Urinary bladder (tissue), 4 donors: Measurements from ENCODE around the gene STRAP. TPM values are rescaled to one million over a fixed set of nuclear protein-coding genes. Genes with fewer than 3 reads are reported as not detected.
"Not testable (repeated sequence)": the region's sequence is repeated elsewhere in the genome, so short reads cannot be mapped to it uniquely, and the experiment has no call there.

ENCODE experiments used
- DNase-seq: peaks from one replicate; pipeline ENCODE4 v3.0.0-alpha.2; 2015; ENCODE audit errors: extremely low spot score
- H3K27ac ChIP-seq: one replicate; pipeline ENCODE4 v1.5.1; 2013; ENCODE audit warnings: low read depth, mild to moderate bottlenecking, moderate library complexity
- H3K36me3 ChIP-seq: one replicate; pipeline ENCODE4 v1.6.1; 2013; ENCODE audit warnings: mild to moderate bottlenecking, moderate library complexity; ENCODE audit not compliant: insufficient read depth
- H3K4me1 ChIP-seq: one replicate; pipeline ENCODE4 v1.6.1; 2013; ENCODE audit warnings: mild to moderate bottlenecking, moderate library complexity; ENCODE audit not compliant: insufficient read depth
- H3K4me3 ChIP-seq: one replicate; pipeline ENCODE4 v1.5.1; 2013; ENCODE audit warnings: low read depth, low read length
- WGBS: extraction: QIAGEN DNeasy Blood & Tissue Kit; methylation state at CpG from one replicate; pipeline ENCODE4 v1.1.7; 2013; 5-methylcytosine and 5-hydroxymethylcytosine counted together
- polyA plus RNA-seq: library from polyadenylated mRNA; stranded (reverse); fragments of 200-250 nt; gene quantifications from one replicate; pipeline ENCODE4 v1.2.3, GENCODE V29; 2013
- total RNA-seq: library from RNA; depleted of rRNA; stranded (reverse); fragments of >200 nt; gene quantifications from one replicate; pipeline ENCODE4 v1.2.3, GENCODE V29; 2014
- donor health status: healthy with polysubstance abuse.
- donor health status: healthy.

STRAP gene
- total and polyA plus RNA-seq, 2 donors, result 62.3 to 80.7 TPM

DNA sequence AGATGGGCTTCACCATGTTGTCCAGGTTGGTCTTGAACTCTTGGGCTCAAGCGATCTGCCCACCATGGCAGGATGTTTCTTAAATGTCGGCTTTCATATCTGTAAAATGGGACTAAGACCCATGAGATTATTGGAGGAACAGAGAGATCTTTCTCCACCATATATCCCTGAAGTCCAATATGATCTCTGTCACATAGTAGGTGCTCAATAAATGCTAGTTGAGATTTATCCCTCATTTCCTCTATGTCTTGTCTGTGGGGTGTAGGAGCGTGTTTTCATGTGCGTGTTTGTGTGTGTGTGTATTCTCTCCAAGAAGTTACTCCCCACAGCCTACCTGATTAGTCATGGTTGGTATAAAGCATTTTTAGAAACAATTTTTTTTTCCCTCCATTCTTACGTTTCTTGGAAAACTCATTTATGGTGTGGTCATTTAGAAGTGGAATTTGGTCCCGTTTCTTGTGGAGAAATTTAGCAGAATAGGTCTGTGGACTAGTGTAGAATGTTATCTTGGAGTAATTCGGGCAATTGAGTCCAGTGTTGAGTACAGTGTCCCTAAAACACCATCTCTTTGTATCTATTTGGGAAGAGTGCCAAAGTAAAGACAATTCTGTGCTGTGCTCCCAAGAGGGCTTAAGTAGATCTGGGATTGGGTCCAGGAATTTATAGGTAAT is 4.3 kb downstream of the STRAP start:
- Histone ChIP-seq H3K4me3 (no peak overlapping the region), H3K27ac (no peak overlapping the region), H3K36me3 (no peaks in the 10 kb centered on the region), H3K4me1 (peaks cover 2% of the 10 kb centered on the region)
- no peak for DNase-seq
- 87% methylated on average over 7 of the region's 7 CpGs for WGBS

DNA sequence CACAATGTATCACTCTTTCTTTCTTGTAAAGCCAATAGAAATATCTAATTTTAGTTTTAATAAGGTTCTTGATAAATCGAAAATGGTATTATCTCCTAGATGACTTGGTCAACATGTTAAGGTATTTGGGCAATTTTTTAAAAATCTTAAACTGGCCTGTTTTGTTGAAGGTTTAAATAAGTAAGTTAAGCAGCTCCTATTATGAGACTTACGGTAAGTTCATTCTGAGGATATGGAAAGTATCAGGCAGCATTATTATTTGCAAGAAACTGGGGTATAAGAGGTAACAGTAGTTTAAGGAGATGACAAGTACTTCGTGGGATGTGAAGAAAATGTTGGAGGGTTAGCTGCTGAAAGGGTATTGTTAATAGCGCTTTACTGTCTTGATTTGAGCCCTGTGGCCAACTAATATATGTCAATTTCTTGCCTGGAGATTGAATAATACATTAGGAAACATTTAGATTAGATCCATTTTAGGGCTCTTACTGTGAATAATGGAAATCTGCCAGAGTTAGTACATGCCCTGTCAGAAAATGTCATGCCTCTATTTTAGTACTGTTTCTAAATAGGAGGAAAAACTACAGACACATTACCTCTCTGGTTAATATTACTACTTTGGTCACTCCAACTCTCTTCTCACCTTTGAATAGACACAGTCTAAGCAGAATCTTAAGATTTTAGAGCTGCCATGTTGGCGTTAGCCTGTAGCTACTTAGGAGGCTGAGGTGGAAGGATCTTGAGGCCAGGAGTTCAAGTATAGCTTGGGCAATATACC is 5.0 kb downstream of the STRAP start:
- H3K4me3 ChIP-seq, result no peak overlapping the region
- peaks cover 2% of the 10 kb centered on the region for H3K4me1 ChIP-seq
- WGBS, result 81% methylated on average over 5 of the region's 5 CpGs
- DNase-seq, result no peak
- H3K36me3 ChIP-seq, result no peaks in the 10 kb centered on the region
- H3K27ac ChIP-seq, result no peak overlapping the region

DNA sequence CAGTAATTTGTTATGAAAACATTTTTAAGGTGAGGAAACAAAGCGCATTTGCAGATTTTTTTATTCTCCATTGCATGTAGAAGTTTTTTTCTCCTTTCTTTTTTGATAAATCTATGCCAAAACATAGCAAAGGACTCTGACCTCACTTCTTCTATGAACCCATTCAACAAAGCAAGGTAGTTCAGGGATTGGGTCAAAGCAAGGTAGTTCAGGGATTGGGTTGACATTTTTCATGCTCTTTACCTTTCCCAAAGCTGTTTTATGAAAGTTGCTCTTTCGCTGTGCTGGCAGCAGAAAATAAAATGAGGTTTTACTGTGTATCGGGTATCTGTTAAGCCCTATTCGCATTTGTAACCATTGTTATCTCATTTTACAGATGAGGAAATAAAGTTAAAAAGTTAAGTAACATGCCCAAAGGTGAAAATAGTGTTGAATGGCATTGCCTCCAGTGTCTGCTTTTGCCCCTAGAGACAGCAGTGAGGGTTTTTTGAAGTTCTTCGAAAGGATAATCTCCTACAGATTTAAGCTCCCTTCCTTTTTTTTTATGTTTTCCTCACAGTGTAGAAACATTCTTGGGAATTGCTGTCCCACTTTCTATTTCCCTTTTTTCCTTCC is 10.6 kb downstream of the STRAP start:
- Histone ChIP-seq H3K36me3 (peaks cover 3% of the 10 kb centered on the region), H3K27ac (no peak overlapping the region), H3K4me1 (no peaks in the 10 kb centered on the region), H3K4me3 (no peak overlapping the region)
- no peak for DNase-seq
- WGBS, result 90% methylated on average over 5 of the region's 5 CpGs

DNA sequence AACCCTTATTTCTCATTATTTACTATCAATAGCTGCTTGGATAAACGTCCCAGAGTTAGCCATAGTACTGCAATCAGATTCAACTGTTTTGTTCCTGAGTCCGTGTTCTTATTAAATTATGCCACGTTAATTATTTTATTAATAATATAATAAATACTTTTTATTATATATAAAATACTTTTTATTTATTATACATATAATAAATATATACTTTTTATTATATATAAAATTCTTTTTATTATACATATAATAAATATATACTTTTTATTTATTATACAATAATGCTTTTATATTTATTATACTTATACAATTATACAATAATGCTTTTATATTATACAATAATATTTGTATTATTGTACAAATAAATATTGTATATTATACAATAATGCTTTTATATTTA is 11.1 kb downstream of the STRAP start:
- no peak overlapping the region for H3K4me3 ChIP-seq
- no peak for DNase-seq
- 82% methylated on average over 3 of the region's 3 CpGs for WGBS
- H3K27ac ChIP-seq, result no peak overlapping the region
- no peaks in the 10 kb centered on the region for H3K4me1 ChIP-seq
- peaks cover 5% of the 10 kb centered on the region for H3K36me3 ChIP-seq

- 98% methylated on average over 1 of the region's 1 CpG for WGBS
- H3K36me3 ChIP-seq, result peaks cover 8% of the 10 kb centered on the region
- DNase-seq, result no peak
These were observed 14.7 kb downstream of the STRAP start for GRCh38 chr12:15896867-15897266.

GRCh38 chr12:15897433-15897832 is 15.2 kb downstream of the STRAP start:
- Histone ChIP-seq H3K27ac (no peak overlapping the region), H3K36me3 (peaks cover 8% of the 10 kb centered on the region), H3K4me1 (no peaks in the 10 kb centered on the region), H3K4me3 (no peak overlapping the region)
- WGBS, result 78% methylated on average over 2 of the region's 2 CpGs
- no peak for DNase-seq

More at GRCh38 chr12:15896867-15897266, 14.7 kb downstream of the STRAP start:
- Histone ChIP-seq H3K27ac (no peak overlapping the region), H3K4me3 (no peak overlapping the region), H3K4me1 (no peaks in the 10 kb centered on the region)

DNA sequence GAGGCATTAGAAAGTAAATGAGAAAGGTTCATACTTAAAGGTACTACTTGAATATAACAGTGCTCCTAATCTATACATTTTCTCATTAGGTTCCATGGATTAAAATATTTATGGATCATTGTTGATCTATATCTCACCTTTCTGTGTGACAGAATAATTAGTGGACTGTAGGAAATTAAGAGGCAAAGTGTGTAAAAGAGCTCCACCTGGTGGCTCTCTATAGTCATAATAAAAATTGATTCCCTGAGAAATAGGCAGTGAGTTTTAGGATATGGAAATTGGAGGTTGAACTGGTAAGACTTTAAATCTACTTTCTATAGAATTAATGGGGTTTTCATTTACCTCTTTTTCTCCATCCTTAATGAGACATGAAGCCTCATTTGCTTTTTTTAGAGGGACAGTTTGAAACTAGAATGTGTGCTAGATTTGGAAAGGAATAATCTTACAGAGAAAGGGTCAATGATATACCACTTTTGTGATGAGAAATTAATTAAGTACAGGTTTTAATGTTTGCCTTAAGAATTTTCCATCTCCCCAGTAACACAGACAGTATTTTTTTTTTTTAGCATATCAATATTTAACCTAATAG is 17.2 kb downstream of the STRAP start:
- H3K4me3 ChIP-seq, result no peak overlapping the region
- peaks cover 6% of the 10 kb centered on the region for H3K36me3 ChIP-seq
- DNase-seq, result no peak
- no peaks in the 10 kb centered on the region for H3K4me1 ChIP-seq
- no peak overlapping the region for H3K27ac ChIP-seq

DNA sequence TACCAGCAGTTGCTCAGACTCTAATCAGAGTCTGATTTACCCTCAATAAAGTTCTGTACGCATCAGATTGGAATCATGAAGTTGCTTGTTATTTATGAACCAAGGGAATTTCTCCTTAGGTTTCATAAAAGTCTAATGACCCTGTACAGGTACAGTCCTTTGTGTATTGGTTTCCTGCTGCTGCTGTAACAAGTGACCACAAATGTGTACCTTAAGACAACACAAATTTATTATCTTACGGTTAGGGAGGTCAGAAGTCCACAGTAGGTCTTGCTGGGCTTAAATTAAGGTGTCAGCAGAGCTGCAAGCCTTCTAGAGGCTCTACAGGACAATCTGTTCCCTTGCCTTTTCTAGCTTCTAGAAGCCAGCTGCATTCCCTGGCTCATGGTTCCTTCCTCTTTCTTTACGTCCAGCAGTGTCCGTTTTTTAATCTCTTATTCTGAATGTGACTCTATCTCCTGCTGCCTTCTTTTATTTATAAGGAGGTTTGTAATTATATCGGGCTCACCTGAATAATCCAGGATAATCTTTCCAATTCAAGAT is 22.3 kb downstream of the STRAP start:
- peaks cover 4% of the 10 kb centered on the region for H3K36me3 ChIP-seq

DNA sequence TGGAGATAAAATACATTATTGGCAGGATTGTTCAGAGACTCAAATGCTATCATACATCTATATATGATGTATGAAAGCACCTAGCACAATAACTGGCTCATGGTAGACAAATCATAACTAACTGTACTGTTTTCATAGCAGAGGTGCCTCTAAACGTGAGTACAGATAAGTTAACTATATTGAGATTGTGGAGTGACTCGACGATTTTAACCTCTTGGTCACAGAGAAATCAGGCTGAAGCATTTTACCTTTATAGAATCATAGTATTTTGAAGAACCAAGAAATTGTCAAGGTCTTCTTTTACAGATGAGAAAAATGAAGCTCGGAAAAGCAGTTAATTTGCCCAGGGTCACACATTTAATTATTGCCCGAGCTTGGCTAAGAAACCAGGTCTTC is 28.3 kb downstream of the STRAP start:
- DNase-seq, result no peak
- Histone ChIP-seq H3K4me3 (no peak overlapping the region), H3K4me1 (no peaks in the 10 kb centered on the region), H3K27ac (no peak overlapping the region), H3K36me3 (peaks cover 2% of the 10 kb centered on the region)
- 69% methylated on average over 5 of the region's 5 CpGs for WGBS

More for the DNA sequence above, 22.3 kb downstream of the STRAP start:
- 86% methylated on average over 5 of the region's 5 CpGs for WGBS
- no peak for DNase-seq
- Histone ChIP-seq H3K27ac (no peak overlapping the region), H3K4me3 (no peak overlapping the region), H3K4me1 (no peaks in the 10 kb centered on the region)

DNA sequence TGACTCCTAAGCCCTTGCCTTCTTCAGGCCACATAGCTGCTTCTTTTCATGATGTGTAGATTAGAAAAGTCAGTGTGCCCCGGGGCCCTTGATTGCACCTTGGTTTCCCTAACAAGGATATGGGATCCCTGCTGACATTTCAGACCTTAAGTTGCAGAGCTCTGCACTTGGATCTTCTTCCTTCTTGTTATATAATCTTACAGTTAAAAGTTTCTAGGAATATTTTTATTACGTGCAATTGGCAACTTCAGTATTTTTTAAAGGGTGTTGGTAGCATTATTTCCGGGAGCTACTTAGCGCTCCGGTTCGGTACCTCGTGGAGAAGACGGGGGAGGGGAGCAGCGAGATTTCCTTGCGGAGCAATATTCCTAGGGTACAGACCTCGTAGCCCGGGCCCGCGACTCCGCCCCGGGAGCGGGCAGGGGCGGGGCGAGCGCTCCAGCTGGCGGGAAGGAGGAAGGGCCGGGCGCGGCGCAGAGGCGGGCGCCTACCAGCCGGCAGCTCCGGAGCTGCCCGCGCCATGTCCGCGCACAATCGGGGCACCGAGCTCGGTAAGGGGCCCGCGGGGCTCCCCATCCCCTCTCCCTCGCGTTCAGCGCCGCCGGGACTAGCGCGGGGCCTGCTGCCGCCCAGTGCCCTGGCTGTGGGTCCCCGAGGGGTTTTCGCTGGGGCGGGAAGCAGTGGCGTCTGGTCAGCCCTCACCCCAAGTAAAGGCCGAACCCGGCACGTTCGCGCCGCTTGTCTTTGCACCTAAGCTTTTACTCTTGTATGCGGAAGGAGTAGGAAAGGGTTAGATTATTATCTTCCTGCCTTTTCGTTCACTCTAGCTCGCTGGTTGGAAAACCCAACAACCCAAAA is 28.9 kb downstream of the STRAP start, which contains the start of gene DERA:
TSS of gene DERA (plus strand) at position 469 of the 858 bp plus-strand sequence. CDS start at position 521, 52 bp downstream.
- peaks cover 2% of the 10 kb centered on the region for H3K36me3 ChIP-seq
- H3K27ac ChIP-seq, result peak within 1 kb of the TSS; percentile 99
- peak; percentile 32 for DNase-seq
- under 1% methylated on average over 59 of the region's 59 CpGs for WGBS
- H3K4me1 ChIP-seq, result no peaks in the 10 kb centered on the region
- peak within 1 kb of the TSS; percentile 75 for H3K4me3 ChIP-seq

- H3K27ac ChIP-seq, H3K36me3 ChIP-seq, H3K4me1 ChIP-seq, DNase-seq: not testable (repeated sequence)
- WGBS, result 19% methylated on average over 3 of the region's 5 CpGs
- peak overlapping the region; percentile 75 for H3K4me3 ChIP-seq
These were observed 29.7 kb downstream of the STRAP start for GRCh38 chr12:15911931-15912330.

- H3K36me3 ChIP-seq, H3K4me3 ChIP-seq, DNase-seq, H3K4me1 ChIP-seq, H3K27ac ChIP-seq: not testable (repeated sequence)
- 92% methylated on average over 5 of the region's 5 CpGs for WGBS
These were observed 31.9 kb downstream of the STRAP start for GRCh38 chr12:15914131-15914530.

GRCh38 chr12:15918066-15918465 is 35.9 kb downstream of the STRAP start:
- Histone ChIP-seq H3K36me3 (no peaks in the 10 kb centered on the region), H3K27ac (no peak overlapping the region), H3K4me3 (no peak overlapping the region), H3K4me1 (no peaks in the 10 kb centered on the region)
- WGBS, result 93% methylated on average over 7 of the region's 7 CpGs
- DNase-seq, result no peak
